Measurements from ENCODE around the gene PES1.
"Not testable (repeated sequence)": the region's sequence is repeated elsewhere in the genome, so short reads cannot be mapped to it uniquely, and the experiment has no call there.

Gene PES1

GRCh38 chr22:30591588-30592359 is at the start of gene PES1:
Gene PES1 (minus strand): TSS chr22:30591910. CDS start chr22:30591833, 77 bp downstream.
- DNase-seq = peak; percentile 95

GRCh38 chr22:30640839-30641430 is 49.2 kb upstream of the PES1 start:
- no peak for DNase-seq

GRCh38 chr22:30640361-30640760 is 48.7 kb upstream of the PES1 start:
- no peak for DNase-seq

- no peak for DNase-seq
Measured at GRCh38 chr22:30637701-30638114, 46.0 kb upstream of the PES1 start.

- DNase-seq = peak; percentile 33
Measured at GRCh38 chr22:30636226-30637077, 44.7 kb upstream of the PES1 start.

GRCh38 chr22:30635273-30636225 is 43.8 kb upstream of the PES1 start, which contains the start of gene SLC35E4:
Gene SLC35E4 (plus strand): TSS chr22:30635781. CDS start chr22:30636451, 670 bp downstream.
- DNase-seq = peak; percentile 96

- peak; percentile 93 for DNase-seq
Measured at GRCh38 chr22:30634471-30635233, 42.9 kb upstream of the PES1 start.

GRCh38 chr22:30631469-30631868 is 39.8 kb upstream of the PES1 start:
- not testable (repeated sequence) for DNase-seq

GRCh38 chr22:30628491-30628890 is 36.8 kb upstream of the PES1 start:
- DNase-seq = no peak

- no peak for DNase-seq
Measured at GRCh38 chr22:30627471-30627870, 35.8 kb upstream of the PES1 start.

- no peak for DNase-seq
Measured at GRCh38 chr22:30626413-30626812, 34.7 kb upstream of the PES1 start.

- not testable (repeated sequence) for DNase-seq
Measured at GRCh38 chr22:30619909-30620308, 28.2 kb upstream of the PES1 start.

GRCh38 chr22:30617819-30618218 is 26.1 kb upstream of the PES1 start:
- no peak for DNase-seq

GRCh38 chr22:30615543-30615954 is 23.8 kb upstream of the PES1 start:
- DNase-seq = no peak

- DNase-seq = no peak
Measured at GRCh38 chr22:30614879-30615278, 23.2 kb upstream of the PES1 start.

- no peak for DNase-seq
Measured at GRCh38 chr22:30614268-30614667, 22.6 kb upstream of the PES1 start.

- no peak for DNase-seq
Measured at GRCh38 chr22:30612789-30613188, 21.1 kb upstream of the PES1 start.

- DNase-seq = no peak
Measured at GRCh38 chr22:30611197-30611596, 19.5 kb upstream of the PES1 start.

- DNase-seq = no peak
Measured at GRCh38 chr22:30610299-30610698, 18.6 kb upstream of the PES1 start.

GRCh38 chr22:30609260-30610185 is 17.8 kb upstream of the PES1 start:
- DNase-seq = peak; percentile 39
